Fibroblast of peridontal ligament (primary cell): ENCODE measurements around the gene AKR1A1.
A peak's percentile ranks its signal among the peaks of the same experiment; 100 is the strongest.
"Not testable (repeated sequence)": the region's sequence is repeated elsewhere in the genome, so short reads cannot be mapped to it uniquely, and the experiment has no call there.

ENCODE experiments used
- DNase-seq: peaks from one replicate; pipeline ENCODE4 v3.0.0-alpha.2; 2010; ENCODE audit errors: extremely low read depth

AKR1A1 gene

DNA sequence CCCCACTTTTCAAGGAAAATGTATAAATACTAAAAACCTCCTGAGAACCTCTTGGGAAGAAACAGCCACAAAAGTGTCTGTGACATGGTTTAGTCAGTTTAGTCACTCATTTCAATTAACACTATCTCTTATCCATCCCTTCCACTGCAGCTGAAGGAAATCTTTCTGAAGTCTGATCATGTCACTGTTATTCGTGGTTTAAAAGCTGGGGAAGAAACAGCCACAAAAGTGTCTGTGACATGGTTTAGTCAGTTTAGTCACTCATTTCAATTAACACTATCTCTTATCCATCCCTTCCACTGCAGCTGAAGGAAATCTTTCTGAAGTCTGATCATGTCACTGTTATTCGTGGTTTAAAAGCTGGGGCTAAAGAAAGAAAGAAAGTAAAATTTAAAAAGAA, 27.1 kb upstream of the AKR1A1 start:
- DNase-seq, result not testable (repeated sequence)

DNA sequence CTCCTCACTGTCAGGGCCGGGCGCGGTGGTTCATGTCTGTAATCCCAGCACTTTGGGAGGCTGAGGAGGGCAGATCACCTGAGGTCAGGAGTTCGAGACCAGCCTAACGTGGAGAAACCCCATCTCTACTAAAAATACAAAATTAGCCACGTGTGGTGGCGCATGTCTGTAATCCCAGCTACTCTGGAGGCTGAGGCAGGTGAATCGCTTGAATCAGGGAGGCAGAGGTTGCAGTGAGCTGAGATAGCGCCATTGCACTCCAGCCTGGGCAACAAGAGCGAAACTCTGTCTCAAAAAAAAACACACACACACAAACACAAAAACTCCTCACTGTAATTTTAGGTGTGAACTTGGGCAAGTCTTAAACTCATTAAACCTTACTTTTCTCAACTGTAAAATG, 26.7 kb upstream of the AKR1A1 start:
- not testable (repeated sequence) for DNase-seq

DNA sequence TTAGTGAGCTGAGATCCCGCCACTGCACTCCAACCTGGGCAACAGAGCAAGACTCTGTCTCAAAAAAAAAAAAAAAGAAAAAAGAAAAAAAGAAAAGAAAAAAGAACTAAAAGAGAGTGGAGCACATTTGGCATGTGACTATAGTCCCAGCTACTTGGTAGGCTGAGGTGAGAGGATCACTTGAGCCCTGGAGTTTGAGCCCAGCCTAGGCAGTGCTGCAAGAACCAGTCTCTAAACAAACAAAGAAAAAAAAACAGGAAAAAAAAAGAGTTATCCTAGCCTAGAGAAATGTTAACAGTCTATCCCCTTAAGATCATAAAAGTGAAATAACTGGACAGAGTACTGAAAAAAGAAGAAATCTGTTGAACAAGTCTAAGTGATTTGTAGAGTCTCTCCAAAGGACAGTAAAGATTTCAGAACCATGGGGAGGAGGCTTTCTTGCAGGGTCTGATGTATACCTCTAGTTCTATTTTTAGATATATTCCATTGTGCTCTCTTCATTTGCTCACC, 24.4 kb upstream of the AKR1A1 start:
- DNase-seq, result no peak

DNA sequence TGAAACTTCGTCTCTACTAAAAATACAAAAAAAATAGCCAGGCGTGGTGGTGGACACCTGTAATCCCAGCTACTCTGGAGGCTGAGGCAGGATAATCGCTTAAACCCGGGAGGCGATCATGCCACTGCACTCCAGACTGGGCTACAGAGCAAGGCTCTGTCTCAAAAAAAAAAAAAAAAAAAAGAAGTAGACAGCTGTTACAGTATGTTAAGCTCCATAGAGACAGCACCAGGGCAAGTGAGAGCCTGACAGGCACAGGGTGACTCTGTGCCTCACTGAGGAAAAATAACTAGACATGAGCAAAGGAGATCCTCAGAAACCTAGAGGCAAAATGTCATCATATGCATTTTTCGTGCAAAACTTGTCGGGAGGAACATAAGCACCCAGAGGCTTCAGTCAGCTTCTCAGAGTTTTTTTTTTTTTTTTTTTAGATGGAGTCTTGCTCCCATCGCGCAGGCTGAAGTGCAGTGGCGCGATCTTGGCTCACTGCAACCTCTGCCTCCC, 19.9 kb upstream of the AKR1A1 start:
- no peak for DNase-seq

DNA sequence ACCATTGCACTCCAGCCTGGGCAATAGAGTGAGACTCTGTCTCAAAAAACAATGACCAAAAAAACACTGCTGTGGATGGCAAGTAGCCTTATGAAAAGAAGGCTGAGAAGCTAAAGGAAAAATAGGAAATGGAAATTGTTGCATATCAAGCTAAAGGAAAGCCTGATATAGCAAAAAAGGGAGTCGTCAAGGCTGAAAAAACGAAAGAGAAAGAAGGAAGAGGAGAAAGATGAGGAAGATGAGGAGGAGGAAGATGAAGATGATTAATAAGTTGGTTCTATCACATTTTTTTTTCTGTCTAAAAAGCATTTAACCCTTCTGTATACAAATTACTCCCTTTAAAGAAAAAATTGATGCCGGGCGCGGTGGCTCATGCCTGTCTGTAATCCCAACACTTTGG, 18.8 kb upstream of the AKR1A1 start:
- DNase-seq, result no peak

DNA sequence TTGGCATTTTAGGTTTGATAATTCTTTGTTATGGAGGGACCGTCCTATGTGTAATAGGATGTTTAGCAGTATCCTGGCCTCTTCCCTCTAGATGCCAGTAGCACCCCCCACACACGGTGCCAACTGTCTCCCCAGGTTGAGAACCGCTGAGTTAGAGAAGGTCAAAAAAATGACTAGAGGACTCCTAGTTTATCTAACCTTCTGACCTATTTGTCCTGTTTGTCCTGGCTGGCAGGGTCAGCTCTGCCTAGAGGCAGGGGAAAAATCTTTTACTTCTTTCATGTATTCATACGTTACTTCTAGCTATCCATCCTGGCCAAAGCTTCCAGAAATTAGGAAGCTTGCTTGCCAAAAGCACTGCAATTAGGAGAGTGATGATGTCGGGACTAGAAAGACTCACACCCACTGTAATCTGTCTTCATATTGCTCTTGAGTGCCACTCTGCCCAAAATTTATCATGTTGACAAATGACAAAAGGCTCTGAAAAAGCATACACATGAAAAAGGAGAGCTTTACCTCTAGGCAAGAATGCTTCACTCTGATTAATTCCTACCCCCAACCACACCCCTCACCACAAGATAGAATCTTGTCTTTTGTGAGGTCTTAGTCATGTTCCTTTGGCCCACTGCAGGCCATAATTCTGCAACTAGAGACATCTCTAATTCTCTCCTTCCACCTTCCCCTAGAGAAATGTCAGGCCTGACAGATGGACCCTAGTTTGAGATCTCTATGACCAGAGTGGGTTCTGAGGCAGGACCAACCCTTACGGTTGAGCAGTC, 14.4 kb upstream of the AKR1A1 start:
- DNase-seq, result no peak

DNA sequence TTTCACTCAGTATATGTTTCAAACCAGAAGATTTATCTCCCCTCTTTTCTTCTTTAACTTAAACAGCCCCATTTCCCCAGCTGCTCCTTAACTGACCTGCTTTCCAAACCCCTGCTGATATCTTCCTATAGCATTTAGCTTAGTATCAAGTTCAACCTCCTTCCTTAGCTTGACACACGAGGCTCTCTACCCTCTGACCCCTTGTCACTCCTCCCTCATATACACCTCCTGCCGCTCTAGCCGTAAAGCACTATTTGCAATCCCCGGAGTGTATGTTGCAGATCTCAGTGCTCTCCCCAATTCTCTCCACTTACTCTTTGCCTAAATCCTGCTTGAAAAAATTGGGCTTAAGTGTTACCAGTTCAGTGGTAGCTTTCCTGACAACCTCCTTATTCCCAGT, 13.7 kb upstream of the AKR1A1 start:
- no peak for DNase-seq

DNA sequence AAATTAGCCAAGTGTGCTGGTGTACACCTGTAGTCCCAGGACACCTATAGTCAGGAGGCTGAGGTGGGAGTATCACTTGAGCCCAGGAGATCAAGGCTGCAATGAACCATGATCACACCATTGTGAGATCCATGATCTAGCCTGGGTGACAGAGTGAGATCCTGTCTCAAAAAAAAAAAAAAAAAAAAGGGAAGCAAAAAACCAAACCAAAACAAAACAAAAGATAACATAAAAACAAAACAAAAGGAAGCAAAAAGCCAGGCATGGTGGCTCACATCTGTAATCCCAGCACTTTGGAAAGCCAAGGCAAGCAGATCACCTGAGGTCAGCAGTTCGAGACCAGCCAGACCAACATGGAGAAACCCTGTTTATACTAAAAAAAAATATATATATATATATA, 9.4 kb upstream of the AKR1A1 start:
- no peak for DNase-seq

DNA sequence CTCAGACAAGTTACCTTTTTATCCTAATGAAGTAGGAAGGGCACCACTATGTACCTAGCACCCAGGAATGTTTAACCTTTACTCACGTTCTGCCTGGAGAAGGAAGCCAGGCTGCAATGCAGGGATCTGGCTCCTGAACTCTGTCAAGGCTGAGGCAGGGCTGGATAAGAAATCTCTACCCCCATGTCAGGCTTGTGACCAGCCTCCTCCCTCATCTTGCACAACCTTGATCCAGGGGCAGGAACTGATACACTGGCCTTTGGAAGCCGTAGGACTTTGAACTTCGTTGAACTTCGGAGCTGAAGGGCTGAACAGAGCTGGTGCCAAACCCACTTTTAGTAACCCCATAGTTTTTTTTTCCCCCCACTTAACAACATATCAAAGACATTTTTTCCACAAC, 8.0 kb upstream of the AKR1A1 start:
- DNase-seq, result no peak

DNA sequence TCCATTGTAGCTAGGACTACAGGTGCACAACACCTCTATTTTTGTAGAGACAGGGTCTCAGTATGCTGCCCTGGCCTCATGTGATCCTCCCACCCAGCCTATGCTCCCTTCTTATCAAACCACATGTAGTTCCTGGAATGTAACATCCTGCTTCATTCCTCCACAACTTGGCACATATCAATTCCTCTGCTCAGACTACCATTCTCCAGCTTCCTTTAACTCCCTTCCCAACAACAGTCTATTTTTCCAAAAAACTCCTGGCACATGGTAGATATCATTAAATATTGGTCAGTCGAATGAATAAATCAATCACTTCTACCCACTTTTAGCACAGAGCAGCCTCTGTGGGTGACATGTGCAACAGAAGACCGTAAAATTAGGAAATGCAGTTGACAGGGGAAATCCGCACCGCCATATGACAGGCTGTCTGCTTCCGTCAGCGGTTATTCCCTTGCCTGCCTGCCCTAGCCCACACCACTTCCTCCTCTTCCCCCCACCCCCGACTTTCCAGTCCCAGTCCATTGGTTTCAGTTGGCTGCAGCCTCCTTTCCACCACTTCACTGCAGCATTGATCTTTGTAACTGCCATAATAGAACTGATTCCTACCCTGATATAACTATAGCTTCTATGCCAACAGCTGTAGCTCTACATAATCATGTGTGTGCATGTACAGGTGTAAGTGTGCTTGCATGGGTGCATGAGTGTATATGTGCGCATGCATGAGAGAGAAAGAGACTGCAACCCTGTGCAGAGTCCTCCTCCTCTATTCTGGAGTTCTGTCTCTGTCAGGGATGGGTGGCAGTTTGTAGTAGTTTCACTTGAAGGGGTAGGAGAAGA, 6.8 kb upstream of the AKR1A1 start:
- no peak for DNase-seq

DNA sequence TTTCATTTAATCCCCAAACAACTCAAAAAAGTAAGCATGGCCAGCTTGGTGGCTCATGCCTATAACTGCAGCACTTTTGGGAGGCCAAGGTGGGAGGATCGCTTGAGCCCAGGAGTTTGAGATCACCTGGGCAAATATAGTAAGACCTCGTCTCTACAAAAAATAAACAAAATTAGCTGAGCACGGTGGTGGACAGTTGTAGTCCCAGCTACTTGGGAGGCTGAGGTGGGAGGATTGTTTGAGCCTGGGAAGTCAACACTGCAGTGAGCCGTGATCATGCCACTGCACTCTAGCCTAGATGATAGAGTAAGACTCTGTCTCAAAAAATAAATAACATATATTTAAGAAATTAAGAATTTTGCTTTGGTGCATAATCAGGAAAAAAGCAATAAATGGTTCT, 6.1 kb upstream of the AKR1A1 start:
- no peak for DNase-seq

DNA sequence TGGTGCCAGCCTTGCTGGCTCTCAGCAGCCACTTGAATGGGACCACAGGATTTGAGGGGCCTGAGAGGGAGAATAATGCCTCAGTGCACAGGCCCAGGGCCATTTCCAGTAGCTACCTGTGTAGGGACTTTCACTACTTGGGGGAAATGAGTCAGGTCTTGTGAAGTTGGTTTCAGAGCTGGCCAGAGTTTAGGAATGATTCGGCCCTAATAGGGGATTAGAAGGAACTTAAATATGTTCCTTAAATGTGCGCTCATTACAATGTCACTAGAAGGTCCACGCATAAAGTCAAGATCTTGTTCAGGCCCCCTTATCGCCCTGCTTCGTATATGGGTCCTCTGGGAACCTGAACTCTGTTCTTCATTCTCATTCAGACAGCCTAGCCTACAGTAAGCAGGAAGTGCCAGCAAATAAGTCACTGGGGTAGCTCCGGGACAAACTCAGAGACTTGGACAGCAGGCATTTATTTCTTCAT, 5.6 kb upstream of the AKR1A1 start:
- no peak for DNase-seq

DNA sequence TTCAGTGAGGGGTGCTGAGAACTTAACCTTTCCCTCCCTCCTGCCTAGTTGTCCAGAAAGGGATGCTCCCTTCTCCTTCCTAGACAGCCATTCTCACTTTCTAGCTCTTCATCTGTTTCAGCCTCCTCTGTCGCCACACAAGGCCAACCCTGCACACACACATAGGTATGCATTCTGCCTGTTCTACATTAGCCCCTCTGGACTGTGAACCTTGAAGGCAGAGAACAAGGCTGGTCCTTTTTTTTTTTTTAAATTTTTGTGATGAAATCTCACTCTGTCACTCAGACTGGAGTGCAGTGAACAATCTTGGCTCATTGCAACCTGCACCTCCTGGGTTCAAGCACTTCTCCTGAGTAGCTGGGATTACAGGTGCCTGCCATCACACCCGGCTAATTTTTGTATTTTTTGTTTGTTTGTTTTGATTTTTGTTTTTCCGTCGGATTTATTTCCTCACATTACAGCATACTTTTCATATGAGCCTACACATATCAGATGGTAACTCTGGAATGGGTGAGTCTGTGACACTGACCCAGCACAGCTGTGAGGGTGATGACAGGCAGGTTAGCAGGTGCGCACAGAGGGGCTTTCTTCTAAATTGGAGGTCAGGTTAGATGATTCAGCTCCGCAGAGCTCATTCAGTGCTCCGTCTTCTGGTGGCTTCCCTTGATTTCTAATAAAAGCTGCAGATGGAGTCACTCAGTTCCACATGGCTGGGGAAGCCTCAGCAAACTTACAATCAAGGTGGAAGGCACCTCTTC, 4.9 kb upstream of the AKR1A1 start:
- no peak for DNase-seq

DNA sequence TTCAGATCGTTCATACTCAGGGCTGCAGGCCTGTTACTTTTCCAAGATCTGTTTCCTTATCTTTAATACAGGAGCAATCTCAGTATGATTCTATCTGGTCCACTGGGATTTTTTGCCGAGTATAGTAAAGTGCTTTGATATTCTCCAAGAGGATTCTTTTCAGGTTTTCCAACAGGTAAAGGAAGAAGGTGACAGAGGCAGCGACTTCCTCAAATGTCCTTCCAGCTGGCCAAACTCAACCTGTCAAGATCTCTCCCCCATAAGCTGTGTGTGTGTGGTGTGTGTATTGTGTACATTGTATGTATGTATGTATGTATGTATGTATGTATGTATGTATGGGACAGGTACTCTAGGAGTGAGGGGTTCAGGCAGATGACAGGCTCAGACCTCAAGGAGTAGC, 1.1 kb downstream of the AKR1A1 start:
- DNase-seq, result no peak

DNA sequence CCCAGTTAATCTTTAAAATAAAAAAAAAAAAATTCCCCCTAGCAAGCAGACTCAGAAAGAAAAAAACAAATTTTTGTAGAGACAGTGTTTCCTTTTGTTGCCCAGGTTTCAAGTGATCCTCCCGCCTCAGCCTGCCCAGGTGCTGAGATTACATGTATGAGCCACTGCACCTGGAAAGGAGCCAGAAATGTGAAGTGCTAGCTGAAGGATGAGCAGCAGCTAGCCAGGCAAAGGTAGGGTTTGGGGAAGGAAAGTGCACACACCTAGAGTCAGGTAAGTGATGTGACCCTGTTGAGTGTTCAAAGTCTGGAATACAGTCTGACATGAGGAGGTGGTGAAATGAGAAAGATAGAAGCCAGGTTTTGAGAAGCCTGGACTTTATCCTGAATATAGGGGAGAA, 1.7 kb downstream of the AKR1A1 start:
- DNase-seq, result no peak

DNA sequence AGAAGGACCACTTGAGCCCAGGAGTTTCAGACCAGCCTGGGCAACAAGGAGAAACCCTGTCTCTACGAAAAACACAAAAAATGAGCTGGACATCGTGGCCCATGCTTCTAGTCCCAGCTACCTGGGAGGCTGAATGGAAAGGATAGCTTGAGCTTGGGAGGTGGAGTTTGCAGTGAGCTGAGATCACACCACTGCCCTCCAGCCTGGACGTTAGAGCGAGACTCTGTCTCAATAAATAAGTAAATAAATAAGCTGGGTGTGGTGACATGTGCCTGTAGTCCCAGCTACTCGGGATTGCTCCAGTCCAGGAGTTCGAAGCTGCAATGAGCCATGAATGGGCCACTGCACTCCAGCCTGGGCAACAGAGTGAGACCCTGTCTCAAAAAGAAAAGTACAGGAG, 3.6 kb downstream of the AKR1A1 start:
- DNase-seq, result no peak

DNA sequence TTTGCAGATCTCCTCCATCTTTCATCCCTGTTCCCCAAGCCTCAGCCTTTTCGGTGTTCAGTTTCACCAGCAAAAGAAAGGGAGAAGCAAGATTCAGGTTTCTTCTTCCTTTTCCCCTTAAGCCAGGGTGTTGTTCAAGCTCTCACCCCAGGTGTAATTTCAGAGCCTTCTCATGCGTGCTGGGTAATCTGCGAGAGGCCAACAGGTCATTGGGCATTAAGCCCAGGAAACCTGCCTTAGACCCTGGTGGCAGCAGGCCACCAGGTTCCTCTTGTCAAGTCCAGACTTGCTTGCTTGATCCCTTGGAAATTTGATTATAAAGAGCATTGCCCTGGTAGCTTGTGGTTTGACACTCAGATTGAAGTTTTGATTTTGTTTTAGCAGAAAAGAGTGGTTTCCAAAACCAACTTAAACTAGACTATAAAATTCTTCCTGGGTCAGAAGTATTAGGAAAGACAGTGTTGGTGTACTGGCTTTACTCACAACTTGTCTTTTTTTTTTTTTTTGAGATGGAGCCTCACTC, 6.9 kb downstream of the AKR1A1 start:
- no peak for DNase-seq

DNA sequence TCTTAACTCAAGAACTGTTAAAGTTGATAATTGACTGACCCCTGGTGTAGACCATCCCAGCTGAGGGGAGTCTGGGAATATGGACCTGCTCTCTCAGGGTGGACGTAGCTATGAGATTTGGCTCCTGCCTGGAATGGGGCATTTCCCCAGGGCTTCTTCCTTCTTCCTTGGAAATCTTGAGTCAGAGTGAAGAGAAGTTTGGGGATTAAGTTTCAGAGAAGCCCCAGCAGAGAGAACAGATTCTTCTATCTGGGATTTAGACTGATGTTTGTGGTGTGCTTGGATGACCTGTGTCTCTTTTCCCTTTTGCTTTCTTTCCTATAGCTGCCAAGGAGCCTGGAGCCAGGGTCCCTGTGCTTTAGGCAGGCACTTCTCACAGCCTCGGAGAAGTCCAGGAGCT, 13.2 kb downstream of the AKR1A1 start:
- DNase-seq, result peak; percentile 35

DNA sequence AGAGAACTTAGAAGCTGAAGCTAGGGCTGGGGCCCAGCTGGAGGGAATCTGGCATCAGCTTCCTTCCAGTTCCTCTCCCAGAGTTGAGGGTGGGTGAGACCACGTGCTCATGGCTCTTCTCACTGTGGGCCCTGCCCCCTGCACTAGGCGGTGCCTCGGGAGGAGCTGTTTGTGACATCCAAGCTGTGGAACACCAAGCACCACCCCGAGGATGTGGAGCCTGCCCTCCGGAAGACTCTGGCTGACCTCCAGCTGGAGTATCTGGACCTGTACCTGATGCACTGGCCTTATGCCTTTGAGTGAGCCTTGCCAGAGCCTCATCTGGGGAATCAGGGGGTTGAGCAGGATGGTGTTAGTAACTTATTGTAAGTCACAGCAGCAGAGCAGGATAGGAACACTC, 16.1 kb downstream of the AKR1A1 start:
- DNase-seq, result no peak

DNA sequence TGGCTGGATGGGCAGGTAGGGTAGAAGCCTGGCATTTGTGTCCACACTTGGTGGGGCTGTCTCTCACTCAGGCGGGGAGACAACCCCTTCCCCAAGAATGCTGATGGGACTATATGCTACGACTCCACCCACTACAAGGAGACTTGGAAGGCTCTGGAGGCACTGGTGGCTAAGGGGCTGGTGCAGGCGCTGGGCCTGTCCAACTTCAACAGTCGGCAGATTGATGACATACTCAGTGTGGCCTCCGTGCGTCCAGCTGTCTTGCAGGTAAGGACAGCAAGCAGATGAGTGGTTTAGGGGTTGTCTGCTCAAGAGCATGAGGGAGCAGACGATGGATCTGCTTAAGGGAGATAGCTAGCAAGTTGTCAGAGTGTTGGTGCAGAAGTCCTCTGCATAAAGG, 17.3 kb downstream of the AKR1A1 start:
- DNase-seq, result no peak

DNA sequence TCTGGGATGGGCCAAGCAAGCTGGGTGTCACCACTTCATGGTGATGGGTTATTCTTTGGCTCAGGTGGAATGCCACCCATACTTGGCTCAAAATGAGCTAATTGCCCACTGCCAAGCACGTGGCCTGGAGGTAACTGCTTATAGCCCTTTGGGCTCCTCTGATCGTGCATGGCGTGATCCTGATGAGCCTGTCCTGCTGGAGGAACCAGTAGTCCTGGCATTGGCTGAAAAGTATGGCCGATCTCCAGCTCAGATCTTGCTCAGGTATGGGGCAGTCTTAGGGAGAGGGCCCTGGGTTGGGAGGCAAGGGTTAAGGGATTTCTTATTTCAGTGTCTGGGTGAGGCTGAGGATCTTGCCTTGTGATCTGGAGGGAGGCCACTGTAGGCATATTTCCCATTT, 17.8 kb downstream of the AKR1A1 start:
- DNase-seq, result no peak

DNA sequence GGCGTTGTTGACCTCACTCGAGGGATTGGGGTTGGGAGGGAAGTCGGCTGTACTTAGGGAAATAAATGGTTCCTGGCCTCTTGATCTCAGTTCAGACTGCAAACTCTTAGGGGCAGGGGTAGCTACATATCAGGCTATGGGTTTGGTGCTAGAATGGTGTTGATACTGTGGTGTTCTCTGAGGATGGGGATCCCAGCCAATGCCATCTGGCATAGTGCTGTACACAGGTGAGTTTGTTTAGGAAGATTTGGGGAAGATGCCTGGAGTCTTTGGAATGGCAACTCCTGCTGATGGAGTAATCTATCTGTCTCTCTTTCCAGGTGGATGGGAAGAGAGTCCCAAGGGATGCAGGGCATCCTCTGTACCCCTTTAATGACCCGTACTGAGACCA, 18.9 kb downstream of the AKR1A1 start:
- no peak for DNase-seq
